ENCODE results near the gene LRRD1. TPM values are rescaled to one million over a fixed set of nuclear protein-coding genes. Genes with fewer than 3 reads are reported as not detected.

LRRD1 gene
- total RNA-seq, 4 donors from 2014 or later = 0.29 TPM; not detected in 3

DNA sequence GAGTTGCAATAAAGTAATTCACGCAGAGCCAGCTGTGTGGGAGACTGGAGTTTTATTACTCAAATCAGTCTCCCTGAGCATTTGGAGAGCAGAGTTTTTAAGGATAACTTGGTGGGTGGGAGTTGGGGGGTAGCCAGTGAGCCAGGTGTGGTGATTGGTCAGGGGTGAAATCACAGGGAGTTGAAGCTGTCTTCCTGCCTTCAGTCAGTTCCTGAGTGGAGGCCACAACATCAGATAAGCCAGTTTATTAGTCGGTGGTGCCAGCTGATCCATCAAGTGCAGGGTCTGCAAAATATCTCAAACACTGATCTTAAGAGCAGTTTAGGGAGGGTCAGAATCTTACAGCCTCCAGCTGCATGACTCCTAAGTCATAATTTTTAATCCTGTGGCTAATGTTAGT is 41.4 kb downstream of the LRRD1 start:
- Histone ChIP-seq H3K4me3 (no peak overlapping the region), H3K4me1 (peaks cover 22% of the 10 kb centered on the region), H3K27me3 (no peaks in the 10 kb centered on the region), H3K27ac (no peak overlapping the region), H3K9me3 (no peaks in the 10 kb centered on the region), H3K36me3 (no peaks in the 10 kb centered on the region)
- 49% methylated on average over 2 of the region's 2 CpGs for WGBS
- no peak for TF ChIP-seq EP300 (IDR thresholded peaks at IDR 0.05)
- no peak for TF ChIP-seq CTCF (IDR thresholded peaks at IDR 0.05)
- TF ChIP-seq POLR2A (IDR thresholded peaks at IDR 0.05) = no peak
- TF ChIP-seq POLR2AphosphoS5 (IDR thresholded peaks at IDR 0.05) = no peak
- no peak for DNase-seq (ENCODE audit: low spot score in 2 of 2)

DNA sequence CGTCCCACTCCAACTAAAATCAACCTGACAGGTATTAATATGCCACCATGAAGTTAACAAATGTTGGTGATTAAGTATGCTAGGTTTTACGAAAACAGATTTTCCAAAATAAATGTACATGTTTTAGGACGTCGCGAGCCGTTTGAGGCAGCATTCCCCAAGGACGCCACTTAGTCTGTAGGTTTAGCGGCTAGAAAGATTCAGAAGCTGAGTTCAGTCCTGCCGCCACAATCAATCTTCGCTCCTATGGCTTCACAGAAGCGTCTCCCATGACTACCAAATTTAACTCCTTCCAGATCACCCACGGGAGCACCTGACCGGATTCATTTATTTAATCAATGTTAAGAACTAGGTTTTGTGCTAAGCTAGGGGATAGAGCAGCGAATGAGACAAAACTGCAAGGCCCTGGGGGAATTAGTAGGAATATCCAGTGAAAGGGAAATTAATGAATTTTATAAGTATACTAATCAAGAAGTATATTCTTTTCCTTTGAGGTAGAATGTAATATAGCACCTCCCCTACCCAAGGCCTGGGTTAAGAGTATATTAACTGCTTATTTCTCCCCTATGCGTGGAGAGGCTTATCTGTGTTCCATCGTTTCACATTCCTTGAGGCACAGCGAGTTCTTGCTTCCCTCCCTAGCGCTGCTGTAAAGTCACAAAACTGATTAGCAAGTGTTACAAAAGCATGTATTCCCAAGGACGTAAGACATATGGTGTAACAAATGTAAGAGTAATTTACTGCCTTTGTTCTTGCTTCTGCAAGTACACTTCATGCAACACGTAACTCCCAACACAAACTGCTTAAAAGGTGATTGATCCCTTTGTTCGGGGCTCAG is 43.7 kb downstream of the LRRD1 start:
- no peak for TF ChIP-seq POLR2A (IDR thresholded peaks at IDR 0.05)
- TF ChIP-seq CTCF (IDR thresholded peaks at IDR 0.05) = no peak
- no peak for TF ChIP-seq POLR2AphosphoS5 (IDR thresholded peaks at IDR 0.05)
- no peak for TF ChIP-seq EP300 (IDR thresholded peaks at IDR 0.05)
- no peaks in the 10 kb centered on the region for H3K36me3 ChIP-seq
- H3K9me3 ChIP-seq = no peaks in the 10 kb centered on the region
- H3K4me1 ChIP-seq = peaks cover 31% of the 10 kb centered on the region
- peak overlapping the region; percentile 98 for H3K4me3 ChIP-seq
- DNase-seq (ENCODE audit: low spot score in 2 of 2) = no peak
- H3K27me3 ChIP-seq = no peaks in the 10 kb centered on the region
- WGBS = 20% methylated on average over 21 of the region's 21 CpGs
- peak overlapping the region; percentile 96 for H3K27ac ChIP-seq

- DNase-seq (ENCODE audit: low spot score in 2 of 2) = peak; percentile 96 to 97
- TF ChIP-seq POLR2AphosphoS5 (IDR thresholded peaks at IDR 0.05) (peak in 2 of 3 donors; percentile 65 to 69), POLR2A (IDR thresholded peaks at IDR 0.05) (peak; percentile 17 to 78), CTCF (IDR thresholded peaks at IDR 0.05) (no peak), EP300 (IDR thresholded peaks at IDR 0.05) (no peak)
- WGBS = 1% methylated on average over 14 of the region's 73 CpGs
- no peaks in the 10 kb centered on the region for H3K27me3 ChIP-seq
- peaks cover 3% of the 10 kb centered on the region for H3K36me3 ChIP-seq
- peak within 1 kb of the TSS; percentile 98 for H3K4me3 ChIP-seq
- peak within 1 kb of the TSS; percentile 96 for H3K27ac ChIP-seq
- H3K9me3 ChIP-seq = no peaks in the 10 kb centered on the region
- peaks cover 31% of the 10 kb centered on the region for H3K4me1 ChIP-seq
Observed at GRCh38 chr7:92134271-92135051, 44.5 kb downstream of the LRRD1 start, which contains the start of gene CYP51A1. TSS of gene CYP51A1 (minus strand) at chr7:92134477. CDS start at chr7:92134364, 113 bp downstream.

DNA sequence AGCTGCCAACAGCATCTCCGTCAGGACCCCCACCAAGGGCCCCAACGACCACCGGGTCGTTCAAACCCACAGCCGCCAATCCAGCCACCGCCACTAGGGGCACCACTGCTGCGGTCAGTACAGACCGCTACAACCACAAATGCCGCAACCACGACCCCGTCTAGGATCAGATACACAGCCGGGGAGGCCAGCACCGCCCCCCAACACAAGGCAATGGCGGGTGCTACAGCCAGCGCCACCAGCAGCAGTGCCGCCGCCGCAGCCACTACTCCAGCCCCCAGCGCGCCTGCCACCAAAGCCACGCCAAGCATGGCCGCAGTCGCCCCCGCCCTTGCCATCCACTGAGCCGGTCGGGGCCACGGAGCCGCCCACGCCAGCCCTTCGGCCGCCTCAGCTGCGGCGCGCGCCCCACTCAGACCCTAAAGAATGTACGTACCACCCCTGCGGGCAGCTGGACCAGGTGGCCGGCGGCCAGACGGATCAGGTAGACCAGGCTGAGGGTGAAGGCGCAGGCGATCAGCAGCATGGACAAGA is 45.1 kb downstream of the LRRD1 start:
- peak; percentile 40 to 73 for TF ChIP-seq CTCF (IDR thresholded peaks at IDR 0.05)
- TF ChIP-seq POLR2AphosphoS5 (IDR thresholded peaks at IDR 0.05) = no peak
- Histone ChIP-seq H3K36me3 (peaks cover 9% of the 10 kb centered on the region), H3K9me3 (no peaks in the 10 kb centered on the region), H3K27ac (peak overlapping the region; percentile 96), H3K4me1 (peaks cover 31% of the 10 kb centered on the region), H3K4me3 (peak overlapping the region; percentile 98), H3K27me3 (no peaks in the 10 kb centered on the region)
- DNase-seq (ENCODE audit: low spot score in 2 of 2) = peak; percentile 85 to 88
- under 1% methylated on average over 34 of the region's 42 CpGs for WGBS
